Activated B cell treated with CpG ODN at 0.5 μM for 24 hours (primary cell): ENCODE data around the gene RALA. TPM values are rescaled to one million over a fixed set of nuclear protein-coding genes. Genes with fewer than 3 reads are reported as not detected.
A peak's percentile ranks its signal among the peaks of the same experiment; 100 is the strongest.
"Not testable (repeated sequence)": the region's sequence is repeated elsewhere in the genome, so short reads cannot be mapped to it uniquely, and the experiment has no call there.

ENCODE experiments used
- ATAC-seq: fragments of 200-7000 bp; cut with Tn5 transposase; one replicate; pipeline ENCODE4 v1.10.0; 2021; ENCODE audit warnings: low read depth, mild to moderate bottlenecking, moderate library complexity
- CTCF ChIA-PET: fragments of 350-600 bp; sonication (Branson Sonifier 250); formaldehyde crosslinking; loops from one replicate; lab custom pipeline; 2021; ENCODE audit warnings: antibody characterized with exemption; lab: Charles Lee
- POLR2A ChIA-PET: fragments of 350-600 bp; sonication (Branson Sonifier 250); formaldehyde crosslinking; loops from one replicate; lab custom pipeline; 2021; ENCODE audit warnings: antibody characterized with exemption; lab: Charles Lee
- DNase-seq: peaks from one replicate; pipeline ENCODE4 v3.0.0; 2022
- H3K27ac Mint-ChIP-seq: one replicate; pipeline ENCODE4 v1.8.0; 2020; ENCODE audit warnings: mixed read lengths
- H3K27me3 Mint-ChIP-seq: one replicate; pipeline ENCODE4 v1.8.0; 2021; ENCODE audit warnings: mixed read lengths
- H3K36me3 Mint-ChIP-seq: one replicate; pipeline ENCODE4 v1.8.0; 2021; ENCODE audit warnings: low read depth, mixed read lengths
- H3K4me1 Mint-ChIP-seq: one replicate; pipeline ENCODE4 v1.8.0; 2021; ENCODE audit warnings: mixed read lengths
- H3K4me3 Mint-ChIP-seq: one replicate; pipeline ENCODE4 v1.8.0; 2020; ENCODE audit warnings: mild to moderate bottlenecking, mixed read lengths
- H3K9me3 Mint-ChIP-seq: one replicate; pipeline ENCODE4 v1.8.0; 2020; ENCODE audit warnings: mixed read lengths
- intact Hi-C: fragments of 100-400 bp; cut with micrococcal nuclease; formaldehyde crosslinking; loops from one replicate; pipeline ENCODE4 v1.15.1; 2024
- total RNA-seq: library from RNA; stranded (reverse); gene quantifications from 2 replicates; pipeline ENCODE4 v1.2.3, GENCODE V29; 2022
- TF ChIP-seq, protein P1 (sequence below): fragments of 200-600 bp; IDR thresholded peaks from one replicate; pipeline ENCODE4 v1.8.0; 2022; ENCODE audit warnings: antibody characterized with exemption, mild to moderate bottlenecking

Gene RALA
- total RNA-seq, 1 donor from 2014 or later, result 37.3 TPM

DNA sequence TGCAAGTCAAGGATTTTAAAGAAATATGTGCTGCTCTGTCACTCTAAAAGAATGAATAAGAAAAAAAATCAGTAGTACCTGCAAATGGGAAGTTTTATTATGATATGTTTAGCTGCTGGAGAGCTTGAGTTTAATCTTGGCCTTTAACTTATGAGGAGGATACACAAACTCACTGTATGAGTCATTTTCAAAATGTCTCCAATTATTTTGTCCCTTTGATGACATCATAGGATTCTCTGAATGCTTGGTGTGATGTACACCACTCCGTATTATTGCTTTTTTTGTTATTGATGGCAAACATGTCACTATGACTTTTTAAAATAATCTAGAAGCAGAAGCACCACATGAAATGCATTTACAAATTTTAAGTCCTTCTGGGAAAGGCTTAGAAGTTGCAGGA lies 125.8 kb downstream of the RALA start:
- no peaks in the 10 kb centered on the region for H3K27me3 Mint-ChIP-seq
- peaks cover 21% of the 10 kb centered on the region for H3K36me3 Mint-ChIP-seq
- no peak overlapping the region for H3K27ac Mint-ChIP-seq
- POLR2A ChIA-PET, result interaction anchor here (1.0 kb wide), 2 partner anchors 126 to 127 kb away, joined by 3 read pairs; partner anchors contain the start of gene RALA
- intact Hi-C loops, result loop anchor here (5.0 kb wide), 1 partner anchor 47 kb away; no protein-coding TSS in a partner anchor
- CTCF ChIA-PET, result interaction anchor here (12.5 kb wide), 1 partner anchor 170 kb away, joined by 327 read pairs; no protein-coding TSS in a partner anchor
- TF ChIP-seq, protein P1, sequence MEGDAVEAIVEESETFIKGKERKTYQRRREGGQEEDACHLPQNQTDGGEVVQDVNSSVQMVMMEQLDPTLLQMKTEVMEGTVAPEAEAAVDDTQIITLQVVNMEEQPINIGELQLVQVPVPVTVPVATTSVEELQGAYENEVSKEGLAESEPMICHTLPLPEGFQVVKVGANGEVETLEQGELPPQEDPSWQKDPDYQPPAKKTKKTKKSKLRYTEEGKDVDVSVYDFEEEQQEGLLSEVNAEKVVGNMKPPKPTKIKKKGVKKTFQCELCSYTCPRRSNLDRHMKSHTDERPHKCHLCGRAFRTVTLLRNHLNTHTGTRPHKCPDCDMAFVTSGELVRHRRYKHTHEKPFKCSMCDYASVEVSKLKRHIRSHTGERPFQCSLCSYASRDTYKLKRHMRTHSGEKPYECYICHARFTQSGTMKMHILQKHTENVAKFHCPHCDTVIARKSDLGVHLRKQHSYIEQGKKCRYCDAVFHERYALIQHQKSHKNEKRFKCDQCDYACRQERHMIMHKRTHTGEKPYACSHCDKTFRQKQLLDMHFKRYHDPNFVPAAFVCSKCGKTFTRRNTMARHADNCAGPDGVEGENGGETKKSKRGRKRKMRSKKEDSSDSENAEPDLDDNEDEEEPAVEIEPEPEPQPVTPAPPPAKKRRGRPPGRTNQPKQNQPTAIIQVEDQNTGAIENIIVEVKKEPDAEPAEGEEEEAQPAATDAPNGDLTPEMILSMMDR, result no peak
- DNase-seq (no peak), ATAC-seq (no peak)
- H3K9me3 Mint-ChIP-seq, result peaks cover 4% of the 10 kb centered on the region
- H3K4me1 Mint-ChIP-seq, result peaks cover 19% of the 10 kb centered on the region
- H3K4me3 Mint-ChIP-seq, result no peak overlapping the region

DNA sequence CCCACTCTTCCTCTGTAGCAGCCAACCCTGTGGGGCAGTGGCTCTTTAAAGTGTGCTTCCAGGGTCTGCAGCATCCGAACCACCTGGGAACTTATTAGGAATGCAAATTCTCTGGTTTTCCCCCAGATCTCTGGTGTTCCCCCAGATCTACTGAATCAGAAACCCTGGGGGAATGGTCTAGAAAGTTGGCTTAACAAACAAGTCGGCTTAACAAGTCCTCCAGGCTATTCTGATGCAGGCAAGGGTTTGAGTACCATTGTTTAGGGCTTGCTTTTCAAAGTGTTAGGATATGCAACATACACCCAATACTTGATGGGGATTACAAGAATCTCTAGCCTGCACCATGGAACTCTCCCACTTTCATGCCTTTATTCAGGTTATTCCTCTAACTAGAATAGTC lies 126.3 kb downstream of the RALA start:
- POLR2A ChIA-PET, result interaction anchor here (1.0 kb wide), 1 partner anchor 127 kb away, joined by 3 read pairs; the partner anchor contains the start of gene RALA
- TF ChIP-seq, protein P1, result no peak
- Mint-ChIP-seq H3K27me3 (no peaks in the 10 kb centered on the region), H3K36me3 (peaks cover 17% of the 10 kb centered on the region), H3K4me3 (no peak overlapping the region), H3K4me1 (peaks cover 19% of the 10 kb centered on the region), H3K9me3 (peaks cover 4% of the 10 kb centered on the region), H3K27ac (no peak overlapping the region)
- ATAC-seq, result peak; percentile 10
- intact Hi-C loops, result loop anchor here (5.0 kb wide), 1 partner anchor 47 kb away; no protein-coding TSS in a partner anchor
- DNase-seq, result no peak
- CTCF ChIA-PET, result interaction anchor here (12.5 kb wide), 1 partner anchor 170 kb away, joined by 327 read pairs; no protein-coding TSS in a partner anchor

DNA sequence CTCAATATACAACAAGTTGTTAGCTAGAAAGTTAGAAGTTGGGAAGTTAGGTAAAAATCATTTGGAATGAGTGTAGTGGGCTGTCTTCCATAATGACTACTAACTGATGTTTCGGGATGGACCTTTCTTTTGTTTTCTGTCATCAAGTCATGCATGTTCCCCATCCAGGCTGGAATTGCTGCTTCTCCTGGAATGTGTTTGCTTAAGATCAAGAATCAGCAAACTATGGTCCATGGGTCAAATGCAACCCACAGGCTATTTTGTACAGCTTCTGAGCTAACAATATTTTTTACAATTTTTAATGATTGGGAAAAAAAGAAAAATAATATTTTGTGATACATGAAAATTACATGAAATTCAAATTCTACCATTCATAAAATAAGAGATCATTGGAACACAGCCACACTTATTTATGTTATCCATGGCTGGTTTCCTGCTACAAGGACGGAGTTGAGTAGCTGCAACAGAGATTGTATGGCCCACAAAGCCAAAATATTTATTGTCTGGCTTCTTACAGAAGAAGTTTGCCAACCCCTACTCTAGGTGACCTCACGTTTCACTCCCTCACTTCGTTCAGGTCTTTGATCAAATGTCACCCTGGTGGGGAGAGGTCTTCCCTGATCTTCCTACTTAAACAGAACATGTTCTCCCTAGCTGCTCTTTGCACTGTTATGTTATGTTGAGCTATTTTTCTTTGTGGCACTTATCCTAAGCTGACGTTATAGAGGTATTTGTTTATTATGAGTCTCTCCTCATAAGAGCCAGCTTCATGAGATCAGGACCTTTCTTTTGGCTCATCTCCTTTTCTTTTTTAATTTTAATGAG lies 127.1 kb downstream of the RALA start:
- ATAC-seq (no peak), DNase-seq (no peak)
- Mint-ChIP-seq H3K4me1 (peaks cover 17% of the 10 kb centered on the region), H3K27me3 (no peaks in the 10 kb centered on the region), H3K36me3 (peaks cover 14% of the 10 kb centered on the region), H3K9me3 (peaks cover 4% of the 10 kb centered on the region), H3K27ac (no peak overlapping the region), H3K4me3 (no peak overlapping the region)
- POLR2A ChIA-PET, result no interaction called here
- intact Hi-C loops, result no loop called here
- CTCF ChIA-PET, result interaction anchor here (1.0 to 12.5 kb wide), 2 partner anchors 11 to 171 kb away, joined by 3 to 327 read pairs; no protein-coding TSS in a partner anchor
- TF ChIP-seq, protein P1, result no peak

DNA sequence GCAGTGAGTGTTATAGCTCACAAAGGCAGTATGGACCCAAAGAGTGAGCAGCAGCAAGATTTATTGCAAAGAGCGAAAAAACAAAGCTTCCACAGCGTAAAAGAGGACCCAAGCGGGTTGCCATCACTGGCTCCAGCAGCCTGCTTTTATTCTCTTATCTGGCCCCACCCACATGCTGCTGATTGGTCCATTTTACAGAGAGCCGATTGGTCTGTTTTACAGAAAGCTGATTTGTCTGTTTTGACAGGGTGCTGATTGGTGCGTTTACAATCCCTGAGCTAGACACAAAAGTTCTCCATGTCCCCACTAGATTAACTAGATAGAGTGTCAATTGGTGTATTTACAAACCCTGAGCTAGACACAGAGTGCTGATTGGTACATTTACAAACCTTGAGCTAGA lies 129.9 kb downstream of the RALA start:
- CTCF ChIA-PET, result interaction anchor here (1.1 to 1.8 kb wide), 2 partner anchors 10 to 173 kb away, joined by 4 to 5 read pairs; no protein-coding TSS in a partner anchor

DNA sequence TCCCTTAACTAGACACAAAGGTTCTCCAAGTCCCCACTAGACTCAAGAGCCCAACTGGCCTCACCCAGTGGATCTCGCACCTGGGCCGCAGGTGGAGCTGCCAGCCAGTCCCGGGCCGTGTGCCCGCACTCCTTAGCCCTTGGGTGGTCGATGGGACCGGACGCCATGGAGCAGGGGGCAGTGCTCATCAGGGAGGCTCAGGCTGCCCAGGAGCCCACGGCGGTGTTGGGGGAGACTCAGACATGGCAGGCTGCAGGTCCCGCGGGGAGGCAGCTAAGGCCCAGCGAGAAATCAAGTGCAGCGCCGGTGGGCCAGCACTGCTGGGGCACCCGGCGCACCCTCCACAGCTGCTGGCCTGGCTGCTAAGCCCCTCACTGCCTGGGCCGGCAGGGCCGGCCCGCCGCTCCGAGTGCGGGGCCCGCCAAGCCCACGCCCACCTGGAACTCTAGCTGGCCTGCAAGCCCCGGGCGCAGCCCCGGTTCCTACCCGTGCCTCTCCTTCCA lies 130.5 kb downstream of the RALA start:
- Mint-ChIP-seq H3K4me3 (no peak overlapping the region), H3K9me3 (peaks cover 4% of the 10 kb centered on the region), H3K27me3 (no peaks in the 10 kb centered on the region), H3K36me3 (peaks cover 14% of the 10 kb centered on the region), H3K4me1 (peaks cover 12% of the 10 kb centered on the region), H3K27ac (no peak overlapping the region)
- CTCF ChIA-PET, result interaction anchor here (1.8 kb wide), 1 partner anchor 174 kb away, joined by 5 read pairs; no protein-coding TSS in a partner anchor
- POLR2A ChIA-PET, result interaction anchor here (0.7 kb wide), 1 partner anchor 409 kb away, joined by 3 read pairs; no protein-coding TSS in a partner anchor
- ATAC-seq (no peak), DNase-seq (no peak)
- TF ChIP-seq, protein P1, result no peak
- intact Hi-C loops, result no loop called here

More for the DNA sequence above, 129.9 kb downstream of the RALA start:
- H3K36me3 Mint-ChIP-seq, result peaks cover 14% of the 10 kb centered on the region
- H3K27me3 Mint-ChIP-seq, intact Hi-C loops, ATAC-seq, DNase-seq, H3K27ac Mint-ChIP-seq, H3K9me3 Mint-ChIP-seq, H3K4me3 Mint-ChIP-seq: not testable (repeated sequence)
- POLR2A ChIA-PET, result interaction anchor here (0.7 kb wide), 1 partner anchor 410 kb away, joined by 3 read pairs; no protein-coding TSS in a partner anchor
- H3K4me1 Mint-ChIP-seq, result peaks cover 13% of the 10 kb centered on the region
